MCF 10A (cell line): Measurements from ENCODE around the gene CIT. TPM values are rescaled to one million over a fixed set of nuclear protein-coding genes. Genes with fewer than 3 reads are reported as not detected.

Source experiments
- BruUV-seq: library from RNA; stranded (reverse); fragments of 400-500 nt; replicated peaks from 2 replicates; lab custom pipeline; 2021; lab: Mats Ljungman, UMichigan
- CTCF ChIA-PET: fragments of 300-600 bp; sonication (Branson Sonifier 250); formaldehyde crosslinking; extraction: SDS; loops from one replicate; lab custom pipeline; 2021; ENCODE audit warnings: antibody characterized with exemption, inconsistent platforms; lab: Yijun Ruan, JAX
- POLR2A ChIA-PET: fragments of 300-600, 350-650 bp; sonication (Branson Sonifier 250); formaldehyde crosslinking; extraction: SDS; loops from one replicate; lab custom pipeline; 2020; ENCODE audit warnings: antibody characterized with exemption, inconsistent platforms; lab: Yijun Ruan, JAX
- DNase-seq: peaks from one replicate; pipeline ENCODE4 v3.0.0-alpha.2; 2018; ENCODE audit not compliant: unreplicated experiment
- H3K27ac Mint-ChIP-seq: one replicate; pipeline ENCODE4 v1.8.0; 2022; ENCODE audit warnings: mild to moderate bottlenecking, low read depth, mixed read lengths; ENCODE audit not compliant: unreplicated experiment
- H3K27me3 Mint-ChIP-seq: one replicate; pipeline ENCODE4 v1.8.0; 2022; ENCODE audit warnings: mixed read lengths; ENCODE audit not compliant: insufficient read depth, unreplicated experiment
- H3K36me3 Mint-ChIP-seq: one replicate; pipeline ENCODE4 v1.8.0; 2022; ENCODE audit warnings: mild to moderate bottlenecking, moderate library complexity, mixed read lengths; ENCODE audit not compliant: insufficient read depth, unreplicated experiment
- H3K4me1 Mint-ChIP-seq: one replicate; pipeline ENCODE4 v1.8.0; 2022; ENCODE audit warnings: mixed read lengths; ENCODE audit not compliant: insufficient read depth, unreplicated experiment
- H3K4me3 Mint-ChIP-seq: one replicate; pipeline ENCODE4 v1.8.0; 2022; ENCODE audit warnings: mild to moderate bottlenecking, moderate library complexity, mixed read lengths; ENCODE audit not compliant: unreplicated experiment
- H3K9me3 Mint-ChIP-seq: one replicate; pipeline ENCODE4 v1.8.0; 2022; ENCODE audit warnings: mixed read lengths; ENCODE audit not compliant: unreplicated experiment
- CTCF ChIP-seq: fragments of 200-600 bp; IDR thresholded peaks from one replicate; pipeline ENCODE4 v1.8.0; 2022; ENCODE audit warnings: antibody characterized with exemption, mild to moderate bottlenecking; ENCODE audit not compliant: unreplicated experiment
- intact Hi-C: fragments of 100-400 bp; cut with micrococcal nuclease; formaldehyde crosslinking; loops from 2 replicates; pipeline ENCODE4 v1.14.1; 2022
- total RNA-seq: library from RNA; stranded (reverse); gene quantifications from 2 replicates; pipeline ENCODE4 v1.2.3, GENCODE V29; 2022

The CIT gene
- total RNA-seq, 1 experiment from 2014 or later = 25.0 TPM

GRCh38 chr12:119744900-119745606, 132.1 kb downstream of the CIT start:
- Mint-ChIP-seq H3K27me3 (no peaks in the 10 kb centered on the region), H3K4me1 (no peaks in the 10 kb centered on the region), H3K4me3 (no peak overlapping the region), H3K27ac (no peak overlapping the region), H3K9me3 (peaks cover 22% of the 10 kb centered on the region), H3K36me3 (peaks cover 15% of the 10 kb centered on the region)
- CTCF ChIA-PET = interaction anchor here (0.6 to 0.7 kb wide), 3 partner anchors 39 to 1613 kb away, joined by 3 to 6 read pairs (median 4); no protein-coding TSS in a partner anchor
- POLR2A ChIA-PET = no interaction called here
- BruUV-seq = no TSS peak
- intact Hi-C loops = no loop called here
- no peak for DNase-seq
- no peak for TF ChIP-seq CTCF

- no TSS peak for BruUV-seq
- H3K4me3 Mint-ChIP-seq = no peak overlapping the region
- H3K27me3 Mint-ChIP-seq = no peaks in the 10 kb centered on the region
- H3K4me1 Mint-ChIP-seq = no peaks in the 10 kb centered on the region
- POLR2A ChIA-PET = interaction anchor here (1.0 kb wide), 1 partner anchor 9 kb away, joined by 3 read pairs; no protein-coding TSS in a partner anchor
- no peak for DNase-seq
- peaks cover 11% of the 10 kb centered on the region for H3K36me3 Mint-ChIP-seq
- TF ChIP-seq CTCF = no peak
- H3K9me3 Mint-ChIP-seq = peaks cover 22% of the 10 kb centered on the region
- intact Hi-C loops = no loop called here
- H3K27ac Mint-ChIP-seq = no peak overlapping the region
- CTCF ChIA-PET = interaction anchor here (0.6 kb wide), 1 partner anchor 118 kb away, joined by 3 read pairs; no protein-coding TSS in a partner anchor
Measured at GRCh38 chr12:119742700-119743099, 134.4 kb downstream of the CIT start.

- Mint-ChIP-seq H3K4me3 (no peak overlapping the region), H3K36me3 (peaks cover 11% of the 10 kb centered on the region), H3K4me1 (no peaks in the 10 kb centered on the region), H3K9me3 (peaks cover 22% of the 10 kb centered on the region), H3K27me3 (no peaks in the 10 kb centered on the region), H3K27ac (no peak overlapping the region)
- DNase-seq = no peak
- TF ChIP-seq CTCF = no peak
- intact Hi-C loops = no loop called here
- no TSS peak for BruUV-seq
- CTCF ChIA-PET = interaction anchor here (0.5 to 1.4 kb wide), 5 partner anchors 14 to 128 kb away, joined by 3 to 6 read pairs (median 5); no protein-coding TSS in a partner anchor
- POLR2A ChIA-PET = no interaction called here
Measured at GRCh38 chr12:119740830-119741229, 136.3 kb downstream of the CIT start.

- Mint-ChIP-seq H3K27me3 (no peaks in the 10 kb centered on the region), H3K27ac (no peak overlapping the region), H3K9me3 (no peaks in the 10 kb centered on the region), H3K4me1 (no peaks in the 10 kb centered on the region), H3K36me3 (peaks cover 16% of the 10 kb centered on the region), H3K4me3 (no peak overlapping the region)
- POLR2A ChIA-PET = no interaction called here
- no peak for TF ChIP-seq CTCF
- DNase-seq = no peak
- BruUV-seq = no TSS peak
- intact Hi-C loops = no loop called here
- CTCF ChIA-PET = interaction anchor here (0.7 to 1.6 kb wide), 3 partner anchors 40 to 389 kb away, joined by 3 to 7 read pairs (median 4); no protein-coding TSS in a partner anchor
Measured at GRCh38 chr12:119735079-119735478, 142.0 kb downstream of the CIT start.
